Activated naive CD8-positive, alpha-beta T cell treated with anti-CD3 and anti-CD28 coated beads, Interleukin-2, amount 10 ng/mL, durations not matched to agents 7 days and 5 days (primary cell): ENCODE results near the gene CES3. TPM values are rescaled to one million over a fixed set of nuclear protein-coding genes. Genes with fewer than 3 reads are reported as not detected.
"Not testable (repeated sequence)": the region's sequence is repeated elsewhere in the genome, so short reads cannot be mapped to it uniquely, and the experiment has no call there.

Experiments
- ATAC-seq: fragments of 150-1000 bp; cut with Tn5 transposase; one replicate; pipeline ENCODE4 v1.10.0; 2021; ENCODE audit warnings: low read depth, moderate library complexity
- POLR2A ChIA-PET: fragments of 350-600 bp; sonication (Branson Sonifier 250); formaldehyde crosslinking; loops from one replicate; lab custom pipeline; 2021; ENCODE audit warnings: antibody characterized with exemption; lab: Charles Lee
- DNase-seq: peaks from one replicate; pipeline ENCODE4 v3.0.0; 2021
- H3K27ac Mint-ChIP-seq: one replicate; pipeline ENCODE4 v1.8.0; 2022; ENCODE audit warnings: mild to moderate bottlenecking, mixed read lengths
- H3K27me3 Mint-ChIP-seq: one replicate; pipeline ENCODE4 v1.8.0; 2022; ENCODE audit warnings: mild to moderate bottlenecking, moderate library complexity, mixed read lengths
- H3K36me3 Mint-ChIP-seq: one replicate; pipeline ENCODE4 v1.8.0; 2021; ENCODE audit warnings: mild to moderate bottlenecking, mixed read lengths
- H3K4me1 Mint-ChIP-seq: one replicate; pipeline ENCODE4 v1.8.0; 2021; ENCODE audit warnings: mixed read lengths
- H3K4me3 Mint-ChIP-seq: one replicate; pipeline ENCODE4 v1.8.0; 2022; ENCODE audit warnings: mild to moderate bottlenecking, moderate library complexity, mixed read lengths
- H3K9me3 Mint-ChIP-seq: one replicate; pipeline ENCODE4 v1.8.0; 2021; ENCODE audit warnings: mixed read lengths
- total RNA-seq, 2 experiments: library from RNA; stranded (reverse); gene quantifications; one replicate each; pipeline ENCODE4 v1.2.3, GENCODE V29; 2021

Gene CES3
- total RNA-seq, 2 experiments from 2014 or later, result 4.8 to 8.3 TPM

GRCh38 chr16:66970775-66971720, 10.0 kb downstream of the CES3 start:
- no peaks in the 10 kb centered on the region for H3K27me3 Mint-ChIP-seq
- no peaks in the 10 kb centered on the region for H3K9me3 Mint-ChIP-seq
- POLR2A ChIA-PET, result no interaction called here
- H3K27ac Mint-ChIP-seq, result peak overlapping the region; percentile 16
- no peak for ATAC-seq
- no peaks in the 10 kb centered on the region for H3K36me3 Mint-ChIP-seq
- DNase-seq, result no peak
- H3K4me1 Mint-ChIP-seq, result peaks cover 12% of the 10 kb centered on the region
- no peak overlapping the region for H3K4me3 Mint-ChIP-seq

- no peak overlapping the region for H3K4me3 Mint-ChIP-seq
- no peaks in the 10 kb centered on the region for H3K27me3 Mint-ChIP-seq
- DNase-seq, result no peak
- peaks cover 21% of the 10 kb centered on the region for H3K4me1 Mint-ChIP-seq
- H3K36me3 Mint-ChIP-seq, result no peaks in the 10 kb centered on the region
- H3K27ac Mint-ChIP-seq, result peak overlapping the region; percentile 7
- no peaks in the 10 kb centered on the region for H3K9me3 Mint-ChIP-seq
- ATAC-seq, result no peak
- POLR2A ChIA-PET, result interaction anchor here (2.9 kb wide), 1 partner anchor 8 kb away, joined by 6 read pairs; no protein-coding TSS in a partner anchor
These were observed 11.9 kb downstream of the CES3 start for GRCh38 chr16:66972983-66973382.

GRCh38 chr16:66973716-66974115, 12.7 kb downstream of the CES3 start:
- Mint-ChIP-seq H3K27me3 (no peaks in the 10 kb centered on the region), H3K9me3 (no peaks in the 10 kb centered on the region), H3K36me3 (no peaks in the 10 kb centered on the region), H3K4me3 (no peak overlapping the region), H3K4me1 (peaks cover 27% of the 10 kb centered on the region), H3K27ac (peak overlapping the region; percentile 52)
- POLR2A ChIA-PET, result interaction anchor here (1.6 to 2.9 kb wide), 3 partner anchors 9 to 178 kb away, joined by 3 to 21 read pairs (median 6); no protein-coding TSS in a partner anchor
- DNase-seq (no peak), ATAC-seq (no peak)

- DNase-seq, H3K9me3 Mint-ChIP-seq, ATAC-seq, H3K27me3 Mint-ChIP-seq, H3K36me3 Mint-ChIP-seq: not testable (repeated sequence)
- Mint-ChIP-seq H3K4me1 (peaks cover 33% of the 10 kb centered on the region), H3K4me3 (peak overlapping the region; percentile 78), H3K27ac (peak overlapping the region; percentile 75)
- POLR2A ChIA-PET, result interaction anchor here (0.6 to 2.9 kb wide), 5 partner anchors 9 to 181 kb away, joined by 3 to 21 read pairs (median 3); no protein-coding TSS in a partner anchor
These were observed 13.3 kb downstream of the CES3 start for GRCh38 chr16:66974156-66974931.

GRCh38 chr16:66974932-66975246, 13.8 kb downstream of the CES3 start:
- H3K36me3 Mint-ChIP-seq, H3K27me3 Mint-ChIP-seq, H3K9me3 Mint-ChIP-seq, ATAC-seq, DNase-seq: not testable (repeated sequence)
- Mint-ChIP-seq H3K4me3 (peak overlapping the region; percentile 78), H3K27ac (peak overlapping the region; percentile 75), H3K4me1 (peaks cover 35% of the 10 kb centered on the region)
- POLR2A ChIA-PET, result interaction anchor here (0.6 to 2.9 kb wide), 7 partner anchors 10 to 374 kb away, joined by 3 to 21 read pairs (median 3); no protein-coding TSS in a partner anchor

GRCh38 chr16:66975302-66975893, 14.3 kb downstream of the CES3 start:
- Mint-ChIP-seq H3K4me1 (peaks cover 37% of the 10 kb centered on the region), H3K36me3 (no peaks in the 10 kb centered on the region), H3K4me3 (peak overlapping the region; percentile 78), H3K27ac (peak overlapping the region; percentile 75), H3K9me3 (no peaks in the 10 kb centered on the region), H3K27me3 (no peaks in the 10 kb centered on the region)
- POLR2A ChIA-PET, result interaction anchor here (0.6 to 2.9 kb wide), 7 partner anchors 11 to 375 kb away, joined by 3 to 21 read pairs (median 4); partner anchors contain the start of gene B3GNT9
- DNase-seq (no peak), ATAC-seq (no peak)

GRCh38 chr16:66976746-66977145, 15.7 kb downstream of the CES3 start:
- Mint-ChIP-seq H3K36me3 (no peaks in the 10 kb centered on the region), H3K27ac (peak overlapping the region; percentile 45), H3K4me1 (peaks cover 44% of the 10 kb centered on the region), H3K4me3 (no peak overlapping the region), H3K27me3 (no peaks in the 10 kb centered on the region), H3K9me3 (no peaks in the 10 kb centered on the region)
- ATAC-seq (no peak), DNase-seq (no peak)
- POLR2A ChIA-PET, result interaction anchor here (0.5 to 4.3 kb wide), 4 partner anchors 37 to 174 kb away, joined by 4 to 38 read pairs (median 14); partner anchors contain the start of gene B3GNT9

- ATAC-seq, result peak; percentile 98
- Mint-ChIP-seq H3K27me3 (no peaks in the 10 kb centered on the region), H3K9me3 (no peaks in the 10 kb centered on the region), H3K36me3 (peaks cover 4% of the 10 kb centered on the region), H3K4me1 (peaks cover 49% of the 10 kb centered on the region), H3K4me3 (no peak overlapping the region), H3K27ac (peak overlapping the region; percentile 86)
- peak; percentile 93 for DNase-seq
- POLR2A ChIA-PET, result interaction anchor here (1.4 to 4.3 kb wide), 2 partner anchors 36 to 182 kb away, joined by 5 to 38 read pairs; partner anchors contain the start of genes FBXL8 and TRADD
These were observed 16.5 kb downstream of the CES3 start for GRCh38 chr16:66977341-66978113.

- no peak overlapping the region for H3K4me3 Mint-ChIP-seq
- peak overlapping the region; percentile 64 for H3K27ac Mint-ChIP-seq
- peaks cover 4% of the 10 kb centered on the region for H3K36me3 Mint-ChIP-seq
These were observed 18.1 kb downstream of the CES3 start for GRCh38 chr16:66979011-66979717.

GRCh38 chr16:66983033-66983432, 22.0 kb downstream of the CES3 start:
- peaks cover 1% of the 10 kb centered on the region for H3K9me3 Mint-ChIP-seq
- POLR2A ChIA-PET, result interaction anchor here (0.6 to 4.2 kb wide), 7 partner anchors 9 to 209 kb away, joined by 3 to 86 read pairs (median 3); partner anchors contain the start of gene E2F4
- ATAC-seq, result no peak
- H3K27ac Mint-ChIP-seq, result peak overlapping the region; percentile 97
- no peak for DNase-seq
- peaks cover 64% of the 10 kb centered on the region for H3K4me1 Mint-ChIP-seq
- no peak overlapping the region for H3K4me3 Mint-ChIP-seq
- no peaks in the 10 kb centered on the region for H3K27me3 Mint-ChIP-seq
- H3K36me3 Mint-ChIP-seq, result peaks cover 9% of the 10 kb centered on the region

More at GRCh38 chr16:66979011-66979717, 18.1 kb downstream of the CES3 start:
- POLR2A ChIA-PET, result interaction anchor here (0.7 to 4.3 kb wide), 3 partner anchors 35 to 131 kb away, joined by 3 to 38 read pairs (median 3); partner anchors contain the start of genes CBFB and PHAF1
- Mint-ChIP-seq H3K4me1 (peaks cover 58% of the 10 kb centered on the region), H3K9me3 (no peaks in the 10 kb centered on the region), H3K27me3 (no peaks in the 10 kb centered on the region)
- ATAC-seq (no peak), DNase-seq (no peak)

- H3K36me3 Mint-ChIP-seq, result peaks cover 9% of the 10 kb centered on the region
- H3K27ac Mint-ChIP-seq, result peak overlapping the region; percentile 97
- DNase-seq, result peak; percentile 71
- peaks cover 2% of the 10 kb centered on the region for H3K9me3 Mint-ChIP-seq
- H3K27me3 Mint-ChIP-seq, result no peaks in the 10 kb centered on the region
- H3K4me3 Mint-ChIP-seq, result peak overlapping the region; percentile 40
- peaks cover 59% of the 10 kb centered on the region for H3K4me1 Mint-ChIP-seq
- POLR2A ChIA-PET, result interaction anchor here (0.9 to 4.2 kb wide), 5 partner anchors 13 to 174 kb away, joined by 4 to 86 read pairs (median 6); partner anchors contain the start of genes CBFB, FBXL8 and TRADD
- ATAC-seq, result peak; percentile 93
These were observed 23.8 kb downstream of the CES3 start for GRCh38 chr16:66984892-66985311.
